Mammary epithelial cell (primary cell): ENCODE results near the gene AKR1B1.

ENCODE experiments used
- EZH2 ChIP-seq: IDR thresholded peaks from 2 replicates; pipeline ENCODE4 v1.6.1; 2012; ENCODE audit warnings: low read length, inconsistent platforms, borderline replicate concordance
- TF ChIP-seq, protein P1 (sequence below), 2 donors: IDR thresholded peaks in 1 of 2; conservative IDR thresholded peaks in 1 of 2; 2 replicates each; pipeline ENCODE4 v1.5.1; 2011 to 2012; ENCODE audit warnings: inconsistent platforms in 2 of 2, low read length in 2 of 2, mild to moderate bottlenecking in 2 of 2, control low read depth in 1 of 2, low read depth in 1 of 2; ENCODE audit not compliant: insufficient read depth in 1 of 2; ENCODE audit errors: extremely low read depth in 1 of 2

DNA sequence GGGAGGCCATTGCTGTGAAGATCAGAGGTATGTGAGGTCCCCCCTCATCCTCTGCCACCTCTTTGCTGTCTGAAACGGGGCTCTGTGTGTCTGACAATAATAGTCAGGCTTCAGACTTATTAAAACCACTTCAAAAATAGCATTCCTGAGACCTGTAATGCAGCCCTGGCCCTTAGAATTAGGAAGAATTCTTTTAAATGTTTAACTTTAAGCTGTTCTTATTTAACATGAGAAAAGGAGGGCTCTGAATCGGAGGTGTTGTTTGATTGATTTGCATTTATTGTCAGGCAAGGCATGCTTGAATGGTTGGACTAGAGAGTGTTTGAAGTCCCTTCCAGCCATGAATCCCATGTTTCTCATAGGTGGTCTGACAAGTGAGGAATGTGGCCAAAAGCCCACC lies 52.5 kb downstream of the AKR1B1 start:
- TF ChIP-seq EZH2 = no peak
- TF ChIP-seq, protein P1, sequence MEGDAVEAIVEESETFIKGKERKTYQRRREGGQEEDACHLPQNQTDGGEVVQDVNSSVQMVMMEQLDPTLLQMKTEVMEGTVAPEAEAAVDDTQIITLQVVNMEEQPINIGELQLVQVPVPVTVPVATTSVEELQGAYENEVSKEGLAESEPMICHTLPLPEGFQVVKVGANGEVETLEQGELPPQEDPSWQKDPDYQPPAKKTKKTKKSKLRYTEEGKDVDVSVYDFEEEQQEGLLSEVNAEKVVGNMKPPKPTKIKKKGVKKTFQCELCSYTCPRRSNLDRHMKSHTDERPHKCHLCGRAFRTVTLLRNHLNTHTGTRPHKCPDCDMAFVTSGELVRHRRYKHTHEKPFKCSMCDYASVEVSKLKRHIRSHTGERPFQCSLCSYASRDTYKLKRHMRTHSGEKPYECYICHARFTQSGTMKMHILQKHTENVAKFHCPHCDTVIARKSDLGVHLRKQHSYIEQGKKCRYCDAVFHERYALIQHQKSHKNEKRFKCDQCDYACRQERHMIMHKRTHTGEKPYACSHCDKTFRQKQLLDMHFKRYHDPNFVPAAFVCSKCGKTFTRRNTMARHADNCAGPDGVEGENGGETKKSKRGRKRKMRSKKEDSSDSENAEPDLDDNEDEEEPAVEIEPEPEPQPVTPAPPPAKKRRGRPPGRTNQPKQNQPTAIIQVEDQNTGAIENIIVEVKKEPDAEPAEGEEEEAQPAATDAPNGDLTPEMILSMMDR (conservative IDR thresholded peaks at IDR 0.05 in 1 of 2, IDR thresholded peaks at IDR 0.05 in 1 of 2; ENCODE audit: extremely low read depth in 1 of 2, insufficient read depth in 1 of 2, low read depth in 1 of 2, low read length in 2 of 2) = no peak
